HepG2 (cell line): ENCODE data around the gene EIF6. TPM values are rescaled to one million over a fixed set of nuclear protein-coding genes. Genes with fewer than 3 reads are reported as not detected.

Experiments used
- ATAC-seq: fragments of 200-7000 bp; cut with Tn5 transposase; 3 replicates; pipeline ENCODE4 v1.9.1; 2020; ENCODE audit warnings: mild to moderate bottlenecking, moderate library complexity
- BruUV-seq: library from RNA; stranded (reverse); fragments of 400-500 nt; replicated peaks from 2 replicates; lab custom pipeline; 2021; lab: Mats Ljungman, UMichigan
- CTCF ChIA-PET: fragments of 300-600 bp; formaldehyde crosslinking; extraction: SDS; loops from one replicate; lab custom pipeline; 2021; ENCODE audit warnings: low total read pairs, inconsistent platforms, low intra/inter-chr PET ratio; lab: Yijun Ruan, JAX
- POLR2A ChIA-PET: fragments of 350-600 bp; sonication (Branson Sonifier 250); formaldehyde crosslinking; loops from one replicate; lab custom pipeline; 2020; ENCODE audit warnings: antibody characterized with exemption, inconsistent platforms; lab: Yijun Ruan, JAX
- DNase-seq: peaks from one replicate; pipeline ENCODE4 v3.0.0-alpha.2; 2015; ENCODE audit warnings: low spot score
- FAIRE-seq: peaks from 3 replicates; lab custom pipeline; 2011; peaks lifted over from hg19 to GRCh38; lab: Jason Lieb, UNC
- H2AFZ ChIP-seq: one replicate; pipeline ENCODE4 v1.6.1; 2011; ENCODE audit warnings: low read length, inconsistent platforms
- H3K27ac ChIP-seq: fragments of 300-600 bp; 3 replicates; pipeline ENCODE4 v1.8.0; 2011; ENCODE audit warnings: mixed run types, mild to moderate bottlenecking, mixed read lengths, low read length, inconsistent platforms; ENCODE audit not compliant: insufficient read depth; ENCODE audit errors: extremely low read length
- H3K27me3 ChIP-seq, 2 experiments: fragments of 200-600 bp in 1 of 2; 2 replicates in 1 of 2; 3 replicates in 1 of 2; pipeline versions ENCODE4 v1.6.0 to v1.8.0; 2011; ENCODE audit warnings: low read length in 2 of 2, mild to moderate bottlenecking in 2 of 2, moderate library complexity in 2 of 2, inconsistent platforms in 1 of 2; ENCODE audit not compliant: insufficient read depth in 2 of 2, control insufficient read depth in 1 of 2
- H3K36me3 ChIP-seq, 2 experiments: fragments of 200-600 bp in 1 of 2; replicated peaks in 1 of 2; 2 replicates in 1 of 2; 3 replicates in 1 of 2; pipeline versions ENCODE4 v1.5.1 to v1.8.0; 2011; ENCODE audit warnings: low read length in 2 of 2, inconsistent platforms in 1 of 2; ENCODE audit not compliant: insufficient read depth in 2 of 2, control insufficient read depth in 1 of 2
- H3K4me1 ChIP-seq: 2 replicates; pipeline ENCODE4 v1.5.1; 2012; ENCODE audit warnings: low read length, inconsistent platforms; ENCODE audit not compliant: insufficient read depth
- H3K4me2 ChIP-seq: 2 replicates; pipeline ENCODE4 v1.6.0; 2011; ENCODE audit warnings: low read depth, low read length, inconsistent platforms
- H3K4me3 ChIP-seq, 3 experiments: fragments of 200-600 bp in 1 of 3; sonication (generic), shearing (Covaris generic) in 1 of 3; replicated peaks in 1 of 3; 2 replicates each; pipeline ENCODE4 v1.5.1; 2011 to 2016; ENCODE audit warnings: low read length in 3 of 3, inconsistent platforms in 2 of 3, low read depth in 2 of 3, mild to moderate bottlenecking in 2 of 3, control low read depth in 1 of 3, mixed read lengths in 1 of 3; ENCODE audit not compliant: insufficient read depth in 1 of 3
- H3K79me2 ChIP-seq: one replicate; pipeline ENCODE4 v1.6.1; 2011; ENCODE audit warnings: low read length, inconsistent platforms; ENCODE audit not compliant: insufficient read depth
- H3K9ac ChIP-seq: 2 replicates; pipeline ENCODE4 v1.6.0; 2011; ENCODE audit warnings: mild to moderate bottlenecking, low read depth, low read length, inconsistent platforms; ENCODE audit not compliant: insufficient read depth
- H3K9me3 ChIP-seq: 2 replicates; pipeline ENCODE4 v1.5.1; 2012; ENCODE audit warnings: mild to moderate bottlenecking, low read length
- H4K20me1 ChIP-seq: 2 replicates; pipeline ENCODE4 v1.6.0; 2011; ENCODE audit warnings: inconsistent platforms, mild to moderate bottlenecking, low read length, moderate library complexity; ENCODE audit not compliant: insufficient read depth
- CHD4 ChIP-seq: fragments of 200-600 bp; sonication (generic); IDR thresholded peaks from 2 replicates; pipeline ENCODE4 v1.7.0; 2017; ENCODE audit warnings: mild to moderate bottlenecking, low read length, borderline replicate concordance
- GTF3A ChIP-seq: sonication (generic); formaldehyde crosslinking; conservative IDR thresholded peaks from 2 replicates; pipeline ENCODE4 v1.4.0; 2020; ENCODE audit warnings: mild to moderate bottlenecking, missing genetic modification reagents
- KAT2B ChIP-seq: fragments of 150-350 bp; IDR thresholded peaks from 2 replicates; pipeline ENCODE4 v1.6.1; 2014; ENCODE audit warnings: low read depth, low read length, borderline replicate concordance
- NRL ChIP-seq: sonication (generic); formaldehyde crosslinking; IDR thresholded peaks from 2 replicates; pipeline ENCODE4 v1.5.0; 2020; ENCODE audit warnings: missing genetic modification reagents, mild to moderate bottlenecking, moderate library complexity, borderline replicate concordance
- PHF21A ChIP-seq: sonication (generic); formaldehyde crosslinking; IDR thresholded peaks from 2 replicates; pipeline ENCODE4 v1.5.0; 2020; ENCODE audit warnings: mild to moderate bottlenecking, missing genetic modification reagents
- PLRG1 ChIP-seq: fragments of 450-650 bp; conservative IDR thresholded peaks from 2 replicates; pipeline ENCODE4 v1.6.1; 2016
- RFX5 ChIP-seq: IDR thresholded peaks from 2 replicates; pipeline ENCODE4 v1.6.1; 2011; ENCODE audit warnings: low read depth, low read length, improper control_type of control experiment
- RFXANK ChIP-seq: IDR thresholded peaks from 2 replicates; pipeline ENCODE4 v1.6.1; 2016
- RFXAP ChIP-seq: sonication (generic); formaldehyde crosslinking; IDR thresholded peaks from 2 replicates; pipeline ENCODE4 v1.4.0; 2020; ENCODE audit warnings: missing genetic modification reagents, borderline replicate concordance
- RORA ChIP-seq: sonication (generic); formaldehyde crosslinking; IDR thresholded peaks from 2 replicates; pipeline ENCODE4 v1.5.0; 2020; ENCODE audit warnings: mild to moderate bottlenecking, missing genetic modification reagents, moderate library complexity
- SYNCRIP ChIP-seq: fragments of 200-400 bp; formaldehyde crosslinking; IDR thresholded peaks from 2 replicates; pipeline ENCODE4 v1.6.1; 2018; ENCODE audit warnings: mild to moderate bottlenecking, low read depth, low read length; ENCODE audit not compliant: insufficient read depth
- ZBTB7B ChIP-seq: sonication (generic); formaldehyde crosslinking; IDR thresholded peaks from 2 replicates; pipeline ENCODE4 v1.4.0; 2020; ENCODE audit warnings: missing genetic modification reagents
- ZFP41 ChIP-seq: sonication (generic); formaldehyde crosslinking; IDR thresholded peaks from 2 replicates; pipeline ENCODE4 v1.4.0; 2020; ENCODE audit warnings: mild to moderate bottlenecking, missing genetic modification reagents, borderline replicate concordance
- ZNF260 ChIP-seq: sonication (generic); formaldehyde crosslinking; IDR thresholded peaks from 2 replicates; pipeline ENCODE4 v1.4.0; 2020; ENCODE audit warnings: missing genetic modification reagents, low read depth, mild to moderate bottlenecking, borderline replicate concordance
- ZNF589 ChIP-seq: sonication (generic); formaldehyde crosslinking; conservative IDR thresholded peaks from 2 replicates; pipeline ENCODE4 v1.8.0; 2022; ENCODE audit warnings: mild to moderate bottlenecking, moderate library complexity, missing genetic modification reagents
- ZNF768 ChIP-seq: sonication (generic); formaldehyde crosslinking; IDR thresholded peaks from 2 replicates; pipeline ENCODE4 v1.4.0; 2020; ENCODE audit warnings: missing genetic modification reagents
- ZNF891 ChIP-seq: sonication (generic); formaldehyde crosslinking; IDR thresholded peaks from 2 replicates; pipeline ENCODE4 v1.5.0; 2020; ENCODE audit warnings: mild to moderate bottlenecking, missing genetic modification reagents
- WGBS: methylation state at CpG from one replicate; pipeline ENCODE4 v1.1.6; 2017; ENCODE audit warnings: low lambda C conversion rate; 5-methylcytosine and 5-hydroxymethylcytosine counted together
- in situ Hi-C: cut with HindIII; loops from 2 replicates; pipeline ENCODE4 v1.10.0; 2017; ENCODE audit warnings: low pct_unique_long_range_greater_than_20kb; ENCODE audit not compliant: extremely low pct_ligation_motif_present
- intact Hi-C: fragments of 100-400 bp; cut with micrococcal nuclease; formaldehyde crosslinking; loops from one replicate; pipeline ENCODE4 v1.10.0; 2022; ENCODE audit not compliant: unreplicated experiment
- polyA plus RNA-seq, 8 experiments: library from polyadenylated mRNA; depleted of rRNA in 3 of 8; stranded (reverse) in 7 of 8; unstranded in 1 of 8; fragments of >200 nt; fragmentation: Illumina TruSeq in 4 of 8; extraction: Trizol in 4 of 8; gene quantifications; 2 replicates each; pipeline versions ENCODE4 v1.2.1 to v1.2.3, GENCODE V29; 2011 to 2016; ENCODE audit warnings: low read depth in 4 of 8, missing spikeins in 1 of 8, mixed read lengths in 1 of 8; ENCODE audit not compliant: insufficient read depth in 1 of 8
- total RNA-seq, 5 experiments: library from RNA; depleted of rRNA; stranded (reverse); fragments of >200 nt; fragmentation: Illumina TruSeq; extraction: Trizol; gene quantifications; 2 replicates each; pipeline ENCODE4 v1.2.3, GENCODE V29; 2016; ENCODE audit warnings: low read depth in 1 of 5
- TF ChIP-seq, protein P1 (sequence below): IDR thresholded peaks from 2 replicates; pipeline ENCODE4 v1.6.1; 2016; ENCODE audit warnings: low read depth, borderline replicate concordance
- TF ChIP-seq, protein P2 (sequence below): IDR thresholded peaks from 2 replicates; pipeline ENCODE4 v1.4.0; 2020; ENCODE audit warnings: mild to moderate bottlenecking, missing genetic modification reagents
- TF ChIP-seq, protein P3 (sequence below): sonication (generic); formaldehyde crosslinking; IDR thresholded peaks from 2 replicates; pipeline ENCODE4 v1.4.0; 2020; ENCODE audit warnings: mild to moderate bottlenecking, missing genetic modification reagents

The EIF6 gene
- total and polyA plus RNA-seq, 2 of the 13 experiments (the other 11 are each of a cell fraction or from before 2014, with no cell fraction given): 462 to 466 TPM

DNA sequence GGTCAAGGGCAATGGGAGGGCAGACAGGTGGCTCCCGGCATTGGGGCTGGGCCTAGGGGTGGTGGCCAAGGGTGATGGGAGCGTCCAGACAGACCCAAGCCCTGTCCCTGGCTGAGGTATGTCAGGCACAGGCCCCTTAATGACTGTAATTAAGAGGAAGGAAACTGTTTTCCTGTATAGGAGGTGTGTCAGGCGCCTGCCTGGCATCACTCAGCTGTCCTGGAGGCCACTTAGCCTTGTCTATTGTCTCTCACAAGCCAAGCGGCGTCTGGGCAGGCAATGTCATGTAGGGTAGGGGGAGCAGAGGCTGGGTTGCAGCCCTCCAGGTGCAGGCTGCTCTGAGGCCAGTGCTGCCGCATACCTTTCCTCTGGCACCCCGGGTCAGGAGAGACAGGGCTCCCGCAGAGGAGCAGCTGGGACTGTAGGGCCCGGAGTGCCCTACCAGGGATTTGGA lies 11.6 kb upstream of the EIF6 start:
- Histone ChIP-seq H3K4me3 (no peak overlapping the region), H3K4me1 (peaks cover 55% of the 10 kb centered on the region), H3K4me2 (no peak overlapping the region), H4K20me1 (no peaks in the 10 kb centered on the region), H3K79me2 (no peaks in the 10 kb centered on the region), H3K9ac (no peak overlapping the region), H2AFZ (no peak overlapping the region), H3K36me3 (no peaks in the 10 kb centered on the region), H3K9me3 (no peaks in the 10 kb centered on the region), H3K27me3 (peaks cover 8 to 49% of the 10 kb centered on the region in 2 experiments), H3K27ac (no peak overlapping the region)
- no peak for FAIRE-seq
- in situ Hi-C loops: loop anchor here (5.0 kb wide), 1 partner anchor 36 kb away; no protein-coding TSS in a partner anchor
- DNase-seq: no peak
- POLR2A ChIA-PET: interaction anchor here (1.0 to 3.3 kb wide), 3 partner anchors 9 to 159 kb away, joined by 3 to 19 read pairs (median 10); partner anchors contain the start of genes CEP250 and EIF6
- WGBS: 32% methylated on average over 9 of the region's 9 CpGs
- intact Hi-C loops: no loop called here
- BruUV-seq: no TSS peak
- CTCF ChIA-PET: no interaction called here
- peak; percentile 2; the same call in 1 of the 3 replicates for ATAC-seq
- TF ChIP-seq GTF3A: no peak
- TF ChIP-seq ZNF260: no peak
- TF ChIP-seq, protein P1, sequence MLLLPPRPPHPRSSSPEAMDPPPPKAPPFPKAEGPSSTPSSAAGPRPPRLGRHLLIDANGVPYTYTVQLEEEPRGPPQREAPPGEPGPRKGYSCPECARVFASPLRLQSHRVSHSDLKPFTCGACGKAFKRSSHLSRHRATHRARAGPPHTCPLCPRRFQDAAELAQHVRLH (CRISPR knock-in tag): no peak
- 0 out of 2 replicates have a peak, but pooled peaks have one; percentile 31 for TF ChIP-seq ZNF891 (CRISPR knock-in tag)
- TF ChIP-seq RFXANK (CRISPR knock-in tag): no peak
- TF ChIP-seq, protein P2, sequence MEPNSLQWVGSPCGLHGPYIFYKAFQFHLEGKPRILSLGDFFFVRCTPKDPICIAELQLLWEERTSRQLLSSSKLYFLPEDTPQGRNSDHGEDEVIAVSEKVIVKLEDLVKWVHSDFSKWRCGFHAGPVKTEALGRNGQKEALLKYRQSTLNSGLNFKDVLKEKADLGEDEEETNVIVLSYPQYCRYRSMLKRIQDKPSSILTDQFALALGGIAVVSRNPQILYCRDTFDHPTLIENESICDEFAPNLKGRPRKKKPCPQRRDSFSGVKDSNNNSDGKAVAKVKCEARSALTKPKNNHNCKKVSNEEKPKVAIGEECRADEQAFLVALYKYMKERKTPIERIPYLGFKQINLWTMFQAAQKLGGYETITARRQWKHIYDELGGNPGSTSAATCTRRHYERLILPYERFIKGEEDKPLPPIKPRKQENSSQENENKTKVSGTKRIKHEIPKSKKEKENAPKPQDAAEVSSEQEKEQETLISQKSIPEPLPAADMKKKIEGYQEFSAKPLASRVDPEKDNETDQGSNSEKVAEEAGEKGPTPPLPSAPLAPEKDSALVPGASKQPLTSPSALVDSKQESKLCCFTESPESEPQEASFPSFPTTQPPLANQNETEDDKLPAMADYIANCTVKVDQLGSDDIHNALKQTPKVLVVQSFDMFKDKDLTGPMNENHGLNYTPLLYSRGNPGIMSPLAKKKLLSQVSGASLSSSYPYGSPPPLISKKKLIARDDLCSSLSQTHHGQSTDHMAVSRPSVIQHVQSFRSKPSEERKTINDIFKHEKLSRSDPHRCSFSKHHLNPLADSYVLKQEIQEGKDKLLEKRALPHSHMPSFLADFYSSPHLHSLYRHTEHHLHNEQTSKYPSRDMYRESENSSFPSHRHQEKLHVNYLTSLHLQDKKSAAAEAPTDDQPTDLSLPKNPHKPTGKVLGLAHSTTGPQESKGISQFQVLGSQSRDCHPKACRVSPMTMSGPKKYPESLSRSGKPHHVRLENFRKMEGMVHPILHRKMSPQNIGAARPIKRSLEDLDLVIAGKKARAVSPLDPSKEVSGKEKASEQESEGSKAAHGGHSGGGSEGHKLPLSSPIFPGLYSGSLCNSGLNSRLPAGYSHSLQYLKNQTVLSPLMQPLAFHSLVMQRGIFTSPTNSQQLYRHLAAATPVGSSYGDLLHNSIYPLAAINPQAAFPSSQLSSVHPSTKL: no peak
- TF ChIP-seq RORA (CRISPR knock-in tag): no peak
- TF ChIP-seq KAT2B: no peak
- no peak for TF ChIP-seq RFXAP (CRISPR knock-in tag)
- TF ChIP-seq ZNF768 (CRISPR knock-in tag): 0 out of 2 replicates have a peak, but pooled peaks have one; percentile 19
- TF ChIP-seq RFX5: no peak
- TF ChIP-seq ZNF589 (CRISPR knock-in tag): no peak
- no peak for TF ChIP-seq SYNCRIP
- TF ChIP-seq, protein P3, sequence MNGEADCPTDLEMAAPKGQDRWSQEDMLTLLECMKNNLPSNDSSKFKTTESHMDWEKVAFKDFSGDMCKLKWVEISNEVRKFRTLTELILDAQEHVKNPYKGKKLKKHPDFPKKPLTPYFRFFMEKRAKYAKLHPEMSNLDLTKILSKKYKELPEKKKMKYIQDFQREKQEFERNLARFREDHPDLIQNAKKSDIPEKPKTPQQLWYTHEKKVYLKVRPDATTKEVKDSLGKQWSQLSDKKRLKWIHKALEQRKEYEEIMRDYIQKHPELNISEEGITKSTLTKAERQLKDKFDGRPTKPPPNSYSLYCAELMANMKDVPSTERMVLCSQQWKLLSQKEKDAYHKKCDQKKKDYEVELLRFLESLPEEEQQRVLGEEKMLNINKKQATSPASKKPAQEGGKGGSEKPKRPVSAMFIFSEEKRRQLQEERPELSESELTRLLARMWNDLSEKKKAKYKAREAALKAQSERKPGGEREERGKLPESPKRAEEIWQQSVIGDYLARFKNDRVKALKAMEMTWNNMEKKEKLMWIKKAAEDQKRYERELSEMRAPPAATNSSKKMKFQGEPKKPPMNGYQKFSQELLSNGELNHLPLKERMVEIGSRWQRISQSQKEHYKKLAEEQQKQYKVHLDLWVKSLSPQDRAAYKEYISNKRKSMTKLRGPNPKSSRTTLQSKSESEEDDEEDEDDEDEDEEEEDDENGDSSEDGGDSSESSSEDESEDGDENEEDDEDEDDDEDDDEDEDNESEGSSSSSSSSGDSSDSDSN (CRISPR knock-in tag): 0 out of 2 replicates have a peak, but pooled peaks have one; percentile 4
- TF ChIP-seq PLRG1: no peak
- peak; percentile 44; the same call in 1 of the 2 replicates for TF ChIP-seq NRL
- no peak for TF ChIP-seq PHF21A (CRISPR knock-in tag)
- no peak for TF ChIP-seq ZFP41 (CRISPR knock-in tag)
- TF ChIP-seq CHD4: no peak
- no peak for TF ChIP-seq ZBTB7B (CRISPR knock-in tag)
